Lung (tissue), 12 donors: ENCODE data around the gene AKR1C4. TPM values are rescaled to one million over a fixed set of nuclear protein-coding genes. Genes with fewer than 3 reads are reported as not detected.

ENCODE experiments used
- ATAC-seq: fragments of 200-7000 bp; cut with Tn5 transposase; one replicate; pipeline ENCODE4 v1.9.1; 2020; ENCODE audit warnings: moderate number of reproducible peaks; ENCODE audit not compliant: insufficient read depth, low FRiP score
- DNase-seq, 3 donors: peaks; one replicate each; pipeline ENCODE4 v3.0.0-alpha.2; 2013 to 2017
- H3K27ac ChIP-seq, 2 donors: one replicate each; pipeline ENCODE4 v1.5.1; 2013; ENCODE audit warnings: mild to moderate bottlenecking in 2 of 2, moderate library complexity in 2 of 2, control low read depth in 1 of 2, inconsistent platforms in 1 of 2, low read depth in 1 of 2, low read length in 1 of 2
- H3K27me3 ChIP-seq, 3 donors: one replicate each; pipeline ENCODE4 v1.5.1; 2013; ENCODE audit warnings: low read length in 2 of 3; ENCODE audit not compliant: control insufficient read depth in 3 of 3, insufficient read depth in 3 of 3
- H3K36me3 ChIP-seq, 4 donors: one replicate each; pipeline ENCODE4 v1.5.1; 2013; ENCODE audit warnings: low read length in 4 of 4, mild to moderate bottlenecking in 1 of 4, moderate library complexity in 1 of 4; ENCODE audit not compliant: control insufficient read depth in 4 of 4, insufficient read depth in 4 of 4
- H3K4me1 ChIP-seq, 5 donors: one replicate each; pipeline ENCODE4 v1.5.1; 2013; ENCODE audit warnings: low read length in 5 of 5, mild to moderate bottlenecking in 2 of 5, moderate library complexity in 1 of 5; ENCODE audit not compliant: control insufficient read depth in 5 of 5, insufficient read depth in 5 of 5
- H3K4me3 ChIP-seq: one replicate; pipeline ENCODE4 v1.5.1; 2013; ENCODE audit warnings: mild to moderate bottlenecking, control low read depth, moderate library complexity
- H3K9ac ChIP-seq, 2 donors: one replicate each; pipeline ENCODE4 v1.5.1; 2013; ENCODE audit warnings: low read length in 2 of 2, control low read depth in 1 of 2; ENCODE audit not compliant: insufficient read depth in 1 of 2
- H3K9me3 ChIP-seq, 4 donors: one replicate each; pipeline ENCODE4 v1.5.1; 2013; ENCODE audit warnings: low read length in 3 of 4, mild to moderate bottlenecking in 1 of 4, moderate library complexity in 1 of 4; ENCODE audit not compliant: control insufficient read depth in 4 of 4, insufficient read depth in 3 of 4
- CTCF ChIP-seq: IDR thresholded peaks from 2 replicates; pipeline ENCODE4 v1.5.1; 2012; ENCODE audit warnings: mild to moderate bottlenecking; ENCODE audit errors: control extremely low read depth, extremely low read depth
- WGBS, 2 donors: extraction: QIAGEN DNeasy Blood & Tissue Kit; methylation state at CpG; one replicate each; pipeline ENCODE4 v1.1.7; 2013; 5-methylcytosine and 5-hydroxymethylcytosine counted together
- polyA plus RNA-seq, 2 donors: library from polyadenylated mRNA; stranded (reverse); fragments of 200-250 nt; gene quantifications; one replicate each; pipeline ENCODE4 v1.2.1, GENCODE V29; 2013
- total RNA-seq, 2 donors: library from RNA; depleted of rRNA in 1 of 2; stranded (reverse); fragments of >200 nt in 1 of 2; gene quantifications; one replicate each; pipeline ENCODE4 v1.2.1, GENCODE V29; 2014 to 2021
- donor health status: control.
- donor health status: control.
- donor health status: Bipolar disorder and iron deficiency.
- donor health status: healthy.
- donor health status: DM: yes; HTN: yes; CAD: no.

AKR1C4 gene
- total and polyA plus RNA-seq, 4 donors, result 0.02 TPM; not detected in 3

GRCh38 chr10:5265139-5265538 is 68.5 kb downstream of the AKR1C4 start:
- ATAC-seq, result no peak
- Histone ChIP-seq H3K27me3 (no peaks in the 10 kb centered on the region), H3K4me3 (no peak overlapping the region), H3K4me1 (no peaks in the 10 kb centered on the region), H3K9me3 (peaks cover 0 to 7% (median 2%) of the 10 kb centered on the region in 4 donors), H3K36me3 (no peaks in the 10 kb centered on the region), H3K27ac (no peak overlapping the region), H3K9ac (no peak overlapping the region)
- no peak for TF ChIP-seq CTCF
- WGBS, 2 donors, result 91 to 94% methylated on average over 1 of the region's 1 CpG
- no peak for DNase-seq

GRCh38 chr10:5266351-5266750 is 69.7 kb downstream of the AKR1C4 start:
- Histone ChIP-seq H3K36me3 (no peaks in the 10 kb centered on the region), H3K27me3 (no peaks in the 10 kb centered on the region), H3K4me3 (no peak overlapping the region), H3K9ac (no peak overlapping the region), H3K4me1 (no peaks in the 10 kb centered on the region), H3K27ac (no peak overlapping the region), H3K9me3 (peaks cover 0 to 7% (median 2%) of the 10 kb centered on the region in 4 donors)
- ATAC-seq (no peak), DNase-seq (no peak)
- no peak for TF ChIP-seq CTCF
- 46 to 85% methylated on average over 1 of the region's 1 CpG for WGBS, 2 donors

GRCh38 chr10:5266804-5267203 is 70.2 kb downstream of the AKR1C4 start:
- no peak overlapping the region for H3K9ac ChIP-seq
- no peak for TF ChIP-seq CTCF
- H3K4me1 ChIP-seq, result no peaks in the 10 kb centered on the region
- H3K27ac ChIP-seq, result no peak overlapping the region
- DNase-seq (no peak), ATAC-seq (no peak)
- peaks cover 0 to 7% (median 2%) of the 10 kb centered on the region in 4 donors for H3K9me3 ChIP-seq
- 97 to 98% methylated on average over 1 of the region's 1 CpG for WGBS, 2 donors
- no peak overlapping the region for H3K4me3 ChIP-seq
- H3K27me3 ChIP-seq, result no peaks in the 10 kb centered on the region
- no peaks in the 10 kb centered on the region for H3K36me3 ChIP-seq

- ATAC-seq (no peak), DNase-seq (no peak)
- Histone ChIP-seq H3K27me3 (no peaks in the 10 kb centered on the region), H3K9ac (no peak overlapping the region), H3K4me1 (no peaks in the 10 kb centered on the region), H3K4me3 (no peak overlapping the region), H3K27ac (no peak overlapping the region), H3K36me3 (no peaks in the 10 kb centered on the region), H3K9me3 (peaks cover 0 to 7% (median 2%) of the 10 kb centered on the region in 4 donors)
- no peak for TF ChIP-seq CTCF
Observed at GRCh38 chr10:5268234-5268633, 71.6 kb downstream of the AKR1C4 start.

Other genes starting within 250 kb of the AKR1C4 start
- 10 to 100 TPM in 1 of 2 donors, 1 to 10 TPM in 1; 7.9 to 55.1 TPM for gene AKR1C1, start 233.4 kb upstream of the AKR1C4 start, total RNA-seq
- 10 to 100 TPM; 36.9 to 53.5 TPM for gene AKR1C1, start 233.4 kb upstream of the AKR1C4 start, polyA plus RNA-seq
- 10 to 100 TPM in 1 of 2 donors, 1 to 10 TPM in 1; 1.8 to 56.6 TPM for gene AKR1C2, start 193.0 kb upstream of the AKR1C4 start, total RNA-seq
- gene AKR1C2, start 193.0 kb upstream of the AKR1C4 start, polyA plus RNA-seq, result 10 to 100 TPM; 23.4 to 31.4 TPM
- gene AKR1C3, start 102.4 kb upstream of the AKR1C4 start, total RNA-seq, result 100 to 1,000 TPM in 1 of 2 donors, 1 to 10 TPM in 1; 8.9 to 116 TPM
- 10 to 100 TPM; 63.4 to 74.1 TPM for gene AKR1C3, start 102.4 kb upstream of the AKR1C4 start, polyA plus RNA-seq
- gene AKR1C8, start 11.7 kb upstream of the AKR1C4 start, total RNA-seq, result under 1 TPM in 1 of 2 donors, not detected in 1; 0.46 TPM
- under 1 TPM; 0.03 to 0.18 TPM for gene AKR1C8, start 11.7 kb upstream of the AKR1C4 start, polyA plus RNA-seq
- gene UCN3, start 168.1 kb downstream of the AKR1C4 start, total RNA-seq, result under 1 TPM; 0.28 to 0.77 TPM
- gene UCN3, start 168.1 kb downstream of the AKR1C4 start, polyA plus RNA-seq, result under 1 TPM; 0.17 to 0.77 TPM
- gene TUBAL3, start 208.0 kb downstream of the AKR1C4 start, total RNA-seq, result under 1 TPM in 1 of 2 donors, not detected in 1; 0.12 TPM
- gene TUBAL3, start 208.0 kb downstream of the AKR1C4 start, polyA plus RNA-seq, result under 1 TPM; 0.06 TPM
- gene NET1, start 215.7 kb downstream of the AKR1C4 start, total RNA-seq, result 10 to 100 TPM; 52.9 to 98.7 TPM
- 10 to 100 TPM; 17.4 to 18.9 TPM for gene NET1, start 215.7 kb downstream of the AKR1C4 start, polyA plus RNA-seq